LoVo (cell line): Measurements from ENCODE around the gene DYRK1B.
"Not testable (repeated sequence)": the region's sequence is repeated elsewhere in the genome, so short reads cannot be mapped to it uniquely, and the experiment has no call there.

Experiments
- DNase-seq: peaks from one replicate; pipeline ENCODE4 v3.0.0-alpha.2; 2016; ENCODE audit warnings: low spot score

The DYRK1B gene

DNA sequence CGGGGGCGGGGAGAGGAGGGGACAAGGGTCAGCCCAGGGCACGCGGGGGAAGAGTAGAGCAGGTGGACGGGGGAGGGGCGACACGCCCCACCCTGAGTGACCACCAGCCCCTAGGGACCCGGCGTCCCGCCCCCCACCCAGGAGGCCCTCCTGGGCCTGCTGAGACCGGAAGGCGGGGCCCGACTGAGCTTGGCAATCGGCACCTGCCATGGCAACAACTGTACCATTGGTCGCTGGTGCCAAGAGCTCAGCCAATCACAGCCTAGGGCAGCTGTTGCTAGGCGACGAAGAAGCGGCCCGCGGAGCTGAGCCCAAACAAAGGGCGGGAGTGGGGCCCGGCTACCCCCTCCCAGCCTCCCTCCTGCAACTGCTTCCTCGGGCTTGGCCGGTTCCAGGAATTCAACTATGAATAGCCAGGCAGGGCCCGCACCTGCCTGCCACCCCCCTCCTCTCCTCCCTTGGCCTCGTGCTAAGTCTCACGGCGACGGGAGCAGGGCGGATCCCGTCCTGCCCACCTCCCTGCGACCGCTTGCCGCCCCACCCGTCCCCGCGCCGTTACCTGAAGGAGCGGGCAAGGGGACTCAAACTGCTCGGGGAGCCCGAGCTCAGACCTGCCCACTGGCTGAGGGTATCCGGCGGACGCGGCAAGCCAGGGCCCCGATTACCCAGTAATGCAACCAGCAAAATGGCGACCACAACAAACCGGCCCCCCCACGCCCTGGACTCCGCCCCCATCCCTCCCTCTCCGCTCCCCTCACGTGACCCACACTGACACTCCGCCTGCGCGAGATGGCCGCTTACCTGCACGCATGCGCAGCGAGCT is at the start of gene DYRK1B:
Gene DYRK1B (minus strand): TSS at position 699 of the 823 bp plus-strand sequence. CDS start 2,295 bp downstream, outside the sequence.
- DNase-seq = no peak

DNA sequence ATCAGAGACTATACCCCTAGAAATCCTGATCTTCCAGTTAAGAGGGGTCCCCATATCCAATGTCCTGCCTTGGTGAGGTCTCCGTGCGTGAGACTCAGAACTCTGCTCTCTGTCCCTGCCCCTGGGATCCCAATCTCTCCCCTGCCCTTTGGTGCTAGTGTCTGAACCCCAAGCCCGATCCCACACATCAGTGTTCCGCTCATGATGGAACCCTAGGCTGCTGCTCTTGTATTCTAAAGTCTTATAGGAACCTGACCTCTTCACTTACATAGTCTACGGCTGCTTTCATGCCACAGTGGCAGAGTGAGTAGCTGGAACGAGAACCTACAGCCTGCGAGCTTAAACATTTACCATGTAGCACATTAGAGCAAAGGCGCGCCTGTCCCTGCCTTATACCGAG is 48.7 kb upstream of the DYRK1B start:
- DNase-seq = not testable (repeated sequence)

DNA sequence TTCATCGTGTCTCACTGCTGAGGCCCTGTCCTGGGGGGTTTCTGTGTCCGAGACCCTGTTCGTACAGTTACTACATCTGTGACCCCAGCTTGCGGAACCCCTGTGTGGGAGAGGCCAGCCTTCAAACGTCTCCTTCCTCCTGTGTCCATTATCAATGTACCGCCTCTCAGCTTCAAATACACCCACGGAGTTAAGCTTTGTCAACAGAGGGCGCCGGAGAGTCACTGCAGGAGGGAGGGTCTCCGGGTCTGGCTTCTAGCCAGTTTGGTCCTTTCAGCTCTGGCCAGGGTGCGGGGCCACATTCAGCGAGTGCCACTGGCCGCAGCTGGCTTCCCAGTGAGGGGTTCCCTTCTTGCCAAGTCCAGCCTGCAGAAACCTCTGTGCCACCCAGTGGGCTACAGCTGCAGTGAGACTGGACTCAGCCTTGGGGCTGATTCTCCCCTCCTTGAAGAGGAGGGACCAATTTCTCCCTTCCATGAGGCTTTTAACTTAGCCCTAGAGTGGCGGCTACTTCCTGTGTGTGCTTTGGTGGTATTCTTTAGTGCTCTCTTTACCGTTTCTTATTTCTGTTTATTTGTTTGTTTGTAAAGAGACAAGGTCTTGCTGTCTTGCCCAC is 47.6 kb upstream of the DYRK1B start:
- not testable (repeated sequence) for DNase-seq

DNA sequence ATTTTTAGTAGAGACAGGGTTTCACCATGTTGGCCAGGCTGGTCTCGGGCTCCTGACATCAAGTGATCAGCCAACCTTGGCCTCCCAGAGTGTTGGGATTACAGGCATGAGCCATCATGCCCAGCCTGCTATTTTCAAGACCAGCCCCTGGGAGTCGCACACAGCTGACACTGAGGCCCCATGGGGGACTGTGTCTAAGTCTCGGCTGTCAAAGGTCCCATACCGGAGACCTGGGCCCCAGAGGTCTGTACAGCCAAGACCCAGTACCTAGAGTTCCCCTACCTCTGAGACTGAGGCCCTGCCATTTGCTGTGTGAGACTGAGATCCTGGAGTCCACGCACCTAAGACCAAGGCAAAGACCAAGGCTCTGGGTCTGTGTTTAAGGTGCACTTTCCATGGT is 46.3 kb upstream of the DYRK1B start:
- DNase-seq = not testable (repeated sequence)

DNA sequence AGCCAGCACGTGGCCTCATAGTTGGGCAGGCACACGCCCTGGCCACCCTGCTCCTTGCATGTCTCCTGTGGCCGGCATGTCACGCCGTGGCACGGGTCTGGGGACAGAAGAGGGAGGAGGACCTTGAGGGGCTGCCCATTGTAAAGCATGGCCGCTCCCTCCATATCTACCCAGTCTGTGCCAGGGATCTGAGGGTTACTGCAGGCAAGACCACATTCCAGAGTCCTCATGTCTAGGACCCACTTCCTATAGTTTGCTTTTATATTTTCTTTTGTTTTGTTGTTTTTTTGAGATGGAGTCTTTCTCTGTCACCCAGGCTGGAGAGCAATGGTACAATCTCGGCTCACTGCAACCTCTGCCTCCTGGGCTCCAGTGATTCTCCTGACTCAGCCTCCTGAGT is 45.8 kb upstream of the DYRK1B start:
- not testable (repeated sequence) for DNase-seq

DNA sequence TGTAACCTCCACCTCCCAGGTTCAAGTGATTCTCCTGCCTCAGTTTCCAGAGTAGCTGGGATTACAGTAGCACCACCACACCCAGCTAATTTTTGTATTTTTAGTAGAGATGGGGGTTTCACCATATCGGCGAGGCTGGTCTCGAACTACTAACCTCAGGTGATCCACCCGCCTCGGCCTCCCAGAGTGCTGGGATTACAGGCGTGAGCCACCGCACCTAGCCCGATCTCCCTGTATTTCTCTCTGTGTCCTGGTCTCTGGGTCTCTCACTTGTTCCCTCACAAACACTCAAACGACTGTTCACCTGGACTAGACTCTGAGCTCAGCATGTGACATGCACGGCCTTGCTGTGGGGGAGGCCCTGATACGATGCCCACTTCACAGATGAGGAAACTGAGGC is 44.9 kb upstream of the DYRK1B start:
- not testable (repeated sequence) for DNase-seq

DNA sequence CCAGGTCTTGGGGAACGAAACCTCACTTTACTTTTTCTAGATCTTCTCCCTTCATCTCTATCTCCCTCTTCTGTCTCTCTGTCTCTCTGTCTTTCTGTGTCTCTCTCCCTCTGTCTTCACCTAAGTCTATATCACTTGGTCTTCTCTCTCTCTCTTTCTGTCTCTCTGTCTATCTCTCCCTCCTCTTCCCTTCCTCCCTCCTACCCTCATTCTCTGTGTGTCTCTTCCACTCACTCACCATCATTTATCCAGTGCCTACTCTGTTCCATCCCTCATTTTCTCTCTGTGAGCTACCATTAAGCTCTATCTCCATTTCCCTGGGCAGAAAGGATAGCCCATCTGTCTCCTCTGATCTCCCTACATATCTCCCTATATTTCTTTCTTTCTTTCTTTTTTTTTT is 44.4 kb upstream of the DYRK1B start:
- DNase-seq = no peak

DNA sequence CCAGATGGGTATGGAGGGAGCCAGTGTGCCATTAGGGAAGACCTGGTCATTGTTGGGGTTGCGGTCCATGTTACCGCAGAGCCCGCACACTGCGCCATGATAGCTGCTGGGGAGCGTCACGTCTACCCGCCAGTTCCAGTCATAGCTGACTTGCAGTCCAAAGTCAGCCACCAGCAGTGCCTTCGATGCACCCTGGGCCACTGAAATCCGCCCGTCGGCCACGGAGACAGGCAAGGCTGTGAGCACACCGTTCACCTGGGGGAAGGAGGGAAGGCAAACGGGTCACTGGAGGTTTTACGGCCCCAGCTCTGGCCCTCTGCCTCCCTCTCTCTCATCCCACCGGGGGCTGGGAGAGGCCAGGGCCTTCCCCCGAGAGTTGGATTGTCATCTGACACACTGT is 44.0 kb upstream of the DYRK1B start:
- DNase-seq = not testable (repeated sequence)

DNA sequence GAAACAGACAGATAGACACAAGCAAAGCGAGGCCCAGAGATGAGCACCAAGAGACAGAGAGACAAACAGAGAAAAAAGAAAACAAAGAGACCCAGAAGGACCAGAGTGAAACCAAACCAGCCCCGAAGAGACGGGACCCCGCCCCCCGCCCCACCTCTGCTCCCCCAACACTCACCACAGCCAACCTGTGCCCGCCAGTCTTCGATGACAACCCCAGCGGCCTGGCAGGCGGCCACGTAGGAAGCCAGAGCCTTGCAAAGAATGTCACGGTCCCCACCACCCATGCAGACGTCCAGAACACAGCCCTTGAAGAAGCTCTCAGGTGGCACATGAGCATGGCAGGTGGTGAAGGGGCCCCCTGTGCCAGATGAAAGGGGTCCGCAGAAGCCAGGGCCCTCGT is 43.5 kb upstream of the DYRK1B start:
- DNase-seq = not testable (repeated sequence)

DNA sequence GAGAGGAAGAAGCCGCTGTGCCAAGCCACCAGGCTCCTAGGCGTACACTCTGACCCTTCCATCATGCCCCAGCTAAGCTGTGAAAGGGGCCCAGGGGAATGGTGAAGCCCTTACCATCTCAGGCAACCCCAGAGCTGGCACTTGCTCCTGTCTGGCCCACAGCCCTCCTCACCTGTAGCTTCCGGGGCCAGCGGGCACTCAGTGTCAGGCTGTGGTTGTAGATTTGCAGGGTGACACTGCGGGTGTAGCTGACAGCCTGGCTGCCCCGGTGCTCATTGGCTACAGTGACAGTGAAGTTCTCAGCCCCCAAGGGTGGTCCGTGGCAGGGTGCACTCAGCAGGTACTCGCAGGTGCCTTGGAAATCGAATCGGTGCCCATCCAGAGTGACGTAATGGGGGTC is 42.5 kb upstream of the DYRK1B start:
- DNase-seq = not testable (repeated sequence)

DNA sequence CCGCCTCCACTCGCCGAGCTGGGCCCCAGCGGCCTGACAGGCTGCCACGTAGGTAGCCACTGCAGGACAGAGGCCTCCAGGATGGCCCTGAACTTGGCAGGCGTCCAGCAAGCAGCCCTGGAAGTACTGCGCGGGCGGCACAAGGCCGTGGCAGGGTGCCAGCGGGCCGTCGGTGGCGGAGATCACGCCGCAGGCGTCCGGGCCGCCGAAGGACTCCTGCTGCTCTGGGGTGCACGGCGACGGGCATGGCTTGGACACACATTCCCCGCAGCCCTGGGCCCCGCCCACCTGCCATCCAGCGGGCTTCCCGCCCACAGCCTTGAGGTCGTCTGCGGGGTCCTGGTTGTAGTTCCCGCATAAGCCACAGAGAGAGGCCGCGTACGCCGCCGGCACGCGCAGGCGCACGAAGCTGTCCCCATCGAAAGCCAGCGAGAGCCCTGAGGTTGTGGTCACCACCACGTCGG is 41.5 kb upstream of the DYRK1B start:
- not testable (repeated sequence) for DNase-seq

DNA sequence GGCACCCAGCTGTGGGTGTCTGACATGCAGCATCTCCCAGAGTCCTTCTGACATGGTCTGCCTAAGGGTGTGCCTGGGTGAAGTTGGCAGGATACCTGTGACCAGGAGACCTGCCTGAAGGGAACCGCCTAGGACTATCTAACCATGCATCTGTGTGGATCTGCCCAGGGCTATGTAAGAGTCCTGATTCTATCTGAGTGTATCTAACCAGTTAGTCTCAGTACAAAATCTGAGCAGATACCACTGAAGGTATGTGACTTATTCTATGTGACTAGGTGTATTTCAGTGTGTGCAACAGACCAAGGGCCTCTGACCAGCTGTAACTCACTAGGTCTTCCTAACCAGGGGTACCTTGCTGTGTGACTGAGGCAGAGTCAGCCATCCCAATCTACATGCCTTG is 40.4 kb upstream of the DYRK1B start:
- DNase-seq = no peak

DNA sequence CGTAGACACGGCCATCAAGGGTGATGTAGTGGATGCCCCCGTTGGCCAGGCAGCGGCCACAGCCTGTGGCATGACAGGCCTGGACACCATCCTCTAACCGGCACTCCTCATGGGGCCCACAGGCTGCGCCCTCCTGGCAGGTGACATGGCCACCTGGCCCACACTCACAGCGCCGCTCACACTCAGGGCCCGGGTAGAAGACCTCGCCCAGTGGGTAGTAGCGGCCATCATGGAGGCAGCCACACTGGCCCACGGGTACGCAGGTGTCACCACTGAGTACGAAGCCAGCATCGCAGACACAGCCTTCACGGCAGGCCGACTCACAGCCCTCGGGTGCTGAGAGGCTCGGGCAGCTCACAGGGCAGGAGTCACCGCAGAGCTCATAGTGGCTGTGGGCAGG is 39.4 kb upstream of the DYRK1B start:
- no peak for DNase-seq

DNA sequence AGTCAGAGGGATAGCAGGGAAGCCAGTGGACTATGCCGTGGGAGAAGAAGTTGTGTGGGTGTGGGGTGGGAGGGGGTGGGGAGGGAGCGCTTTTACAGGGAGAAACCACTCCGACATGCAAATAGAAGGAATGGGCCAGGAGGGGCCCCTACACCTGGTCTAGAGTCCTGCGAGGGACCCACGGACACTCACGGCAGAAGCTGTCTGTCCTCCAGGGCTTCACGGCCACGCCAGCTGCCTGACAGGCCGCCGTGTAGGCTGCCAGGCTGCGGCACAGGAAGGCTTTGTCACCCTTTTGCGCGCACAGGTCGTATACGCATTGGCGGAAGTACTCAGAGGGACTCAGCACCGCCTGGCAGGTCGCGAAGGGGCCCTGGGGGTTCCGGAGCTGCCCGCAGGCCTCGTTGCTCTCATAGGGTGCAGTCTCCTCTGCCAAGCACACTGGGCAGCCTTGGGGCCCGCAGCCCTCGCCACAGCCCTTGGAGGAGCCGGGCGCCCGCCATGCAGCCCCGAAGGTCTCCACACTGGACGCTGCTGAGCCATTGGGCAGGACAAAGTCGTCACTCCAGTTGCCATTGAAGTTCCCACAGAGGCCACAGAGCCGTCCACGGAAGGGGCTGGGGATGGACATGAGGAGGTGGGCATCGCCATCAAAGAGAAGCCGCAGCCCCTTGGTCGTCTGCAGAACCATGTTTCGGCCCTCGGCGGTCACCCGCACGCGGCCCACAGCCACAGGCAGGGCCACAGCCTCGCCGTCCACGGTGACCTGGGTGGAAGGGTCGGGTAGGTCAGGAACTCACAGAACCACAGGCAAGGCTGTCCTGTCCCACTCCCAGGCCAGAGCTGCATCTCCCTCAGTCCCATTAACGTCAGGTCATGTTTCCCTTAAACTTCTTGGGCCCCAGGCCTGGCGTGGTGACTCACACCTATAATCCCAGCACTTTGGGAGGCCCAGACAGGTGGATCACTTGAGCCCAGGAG is 38.2 kb upstream of the DYRK1B start:
- no peak for DNase-seq

DNA sequence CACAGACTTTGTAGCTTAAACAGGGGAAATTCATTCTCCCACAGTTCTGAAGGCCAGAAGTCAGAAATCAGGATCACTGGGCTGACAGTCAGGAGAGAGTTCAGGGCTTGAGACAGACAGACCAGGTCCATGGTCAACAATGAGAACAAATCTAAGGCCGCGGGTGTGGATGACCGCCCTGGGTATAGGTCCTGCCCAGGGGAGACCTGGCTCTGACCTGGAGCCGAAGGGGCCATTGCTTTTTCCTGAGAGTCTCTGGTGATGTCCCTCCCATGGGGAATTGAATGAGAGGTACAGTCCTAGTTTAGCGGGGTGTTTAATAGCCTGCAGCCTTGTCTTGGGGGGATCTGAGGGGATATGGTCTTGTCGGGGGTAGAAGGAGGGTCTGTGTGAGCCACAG is 37.4 kb upstream of the DYRK1B start:
- DNase-seq = no peak

DNA sequence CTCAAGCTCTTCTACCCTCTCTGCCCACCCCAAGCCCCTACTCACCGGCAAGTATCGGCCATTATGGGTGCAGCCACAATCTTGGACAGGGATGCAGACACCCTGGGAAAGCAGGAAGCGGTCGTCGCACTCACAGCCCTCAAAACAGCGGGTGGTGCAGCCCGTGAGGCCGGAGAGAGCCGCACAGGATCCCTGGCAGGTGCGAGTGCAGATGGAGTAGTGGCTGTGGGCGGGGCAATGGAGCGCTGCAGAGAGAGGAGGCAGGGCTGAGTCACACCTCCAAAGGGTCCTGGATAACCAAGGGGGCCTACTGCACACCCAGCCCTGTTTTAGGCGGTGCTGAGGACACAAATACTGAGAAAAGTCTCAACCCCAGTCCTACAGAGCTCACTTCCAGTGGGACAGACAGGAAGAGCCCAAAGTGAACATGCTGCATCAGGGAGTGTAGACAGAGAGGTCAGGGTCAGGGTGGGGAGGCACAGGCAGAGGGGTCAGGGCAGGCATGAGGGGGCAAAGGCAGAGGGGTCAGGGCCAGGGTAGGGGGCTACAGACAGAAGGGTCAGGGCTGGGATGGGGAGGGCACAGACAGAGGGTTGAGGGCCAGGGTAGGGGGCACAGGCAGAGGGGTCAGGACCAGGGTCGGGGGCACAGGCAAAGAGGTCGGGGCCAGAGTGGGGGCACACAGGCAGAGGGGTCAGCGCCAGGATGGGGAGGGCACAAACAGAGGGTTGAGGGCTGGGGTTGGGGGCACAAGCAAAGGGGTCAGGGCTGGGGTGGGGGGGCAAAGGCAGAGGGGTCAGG is 36.4 kb upstream of the DYRK1B start:
- DNase-seq = no peak

DNA sequence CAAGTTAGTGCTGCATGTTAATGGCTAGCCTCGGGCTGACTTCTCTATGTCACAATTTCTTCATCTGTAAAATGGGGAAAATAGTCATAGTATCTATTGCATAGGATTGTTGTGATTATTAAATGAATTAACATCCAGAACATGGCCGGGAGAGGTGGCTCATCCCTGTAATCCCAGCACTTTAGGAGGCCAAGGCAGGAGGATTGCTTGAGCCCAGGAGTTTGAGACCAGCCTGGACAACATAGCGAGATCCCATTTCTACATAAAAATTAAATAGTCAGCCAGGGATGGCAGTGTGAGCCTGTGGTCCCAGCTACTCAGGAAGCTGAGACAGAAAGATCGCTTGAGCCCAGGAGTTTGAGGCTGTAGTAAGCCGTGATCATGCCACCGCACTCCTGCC is 34.0 kb upstream of the DYRK1B start:
- no peak for DNase-seq

DNA sequence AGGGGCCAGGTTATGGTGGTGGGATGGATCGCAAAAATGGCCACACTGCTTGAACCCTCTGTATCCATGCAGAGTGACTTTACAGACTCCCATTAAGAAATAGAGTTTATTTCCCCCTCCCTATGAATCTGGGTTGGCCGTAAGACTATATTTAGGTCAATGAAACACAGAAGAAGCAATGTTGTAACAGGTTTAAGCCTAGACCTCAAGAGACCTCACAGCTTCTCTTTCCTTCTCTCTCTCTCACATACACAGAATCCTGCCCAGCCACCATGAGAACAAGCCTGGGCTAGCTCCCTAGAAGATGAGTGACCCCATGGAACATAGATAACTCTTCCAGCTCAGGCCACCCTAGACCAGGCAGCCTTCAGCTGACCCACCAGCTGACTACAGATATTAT is 33.2 kb upstream of the DYRK1B start:
- DNase-seq = no peak

DNA sequence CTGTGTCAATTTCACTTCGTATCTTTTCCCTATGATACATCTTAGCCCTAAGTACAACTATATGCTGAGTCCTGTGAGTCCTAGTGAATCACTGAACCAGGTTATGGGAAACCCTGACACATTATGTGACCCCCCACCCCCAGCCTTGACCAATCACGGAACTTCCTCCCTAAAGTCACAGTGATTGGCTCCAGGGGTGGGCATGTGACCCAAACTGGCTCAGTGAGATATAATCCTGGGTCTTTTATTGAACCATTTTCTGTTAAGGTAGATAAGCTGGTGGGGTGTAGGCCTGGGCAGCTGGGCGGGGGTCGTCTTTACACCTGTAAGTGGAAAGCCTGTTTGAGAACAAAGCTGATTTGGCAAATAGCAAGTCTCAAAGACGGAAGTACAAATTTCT is 32.0 kb upstream of the DYRK1B start:
- DNase-seq = no peak

DNA sequence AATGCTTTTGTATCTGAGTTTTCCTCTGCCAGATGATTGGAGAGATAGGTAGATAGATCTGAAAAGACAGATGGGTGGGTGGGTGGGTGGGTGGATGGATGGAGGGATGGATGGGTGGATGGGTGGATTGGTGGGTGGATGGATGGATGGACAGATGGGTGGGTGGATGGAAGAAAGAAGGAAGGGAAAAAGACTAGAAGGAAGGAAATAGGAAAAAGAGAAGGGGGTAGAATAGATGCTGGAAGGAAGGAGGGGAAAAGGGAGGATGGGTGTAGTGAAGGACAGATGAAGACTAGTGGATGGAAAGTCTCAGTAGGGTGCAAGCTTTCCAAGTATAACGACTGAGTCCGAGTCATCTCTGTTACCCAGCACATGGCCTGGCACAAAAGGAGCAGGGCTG is 31.2 kb upstream of the DYRK1B start:
- DNase-seq = no peak

DNA sequence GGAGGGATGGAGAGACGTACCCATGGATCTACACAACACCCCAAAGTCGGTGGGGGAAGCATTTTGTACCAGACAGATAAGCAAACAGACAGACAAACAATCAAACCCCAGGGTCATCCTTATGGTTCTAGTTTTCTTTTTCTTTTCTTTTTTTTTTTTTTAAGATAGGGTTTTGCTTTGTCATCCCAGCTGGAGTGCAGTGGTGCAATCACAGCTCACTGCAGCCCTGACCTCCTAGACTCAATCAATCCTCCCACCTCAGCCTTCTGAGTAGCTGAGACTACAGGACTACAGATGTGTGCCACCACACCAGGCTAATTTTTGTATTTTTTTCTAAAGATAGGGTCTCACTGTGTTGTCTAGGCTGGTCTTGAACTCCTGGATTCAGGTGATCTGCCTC is 30.2 kb upstream of the DYRK1B start:
- no peak for DNase-seq

DNA sequence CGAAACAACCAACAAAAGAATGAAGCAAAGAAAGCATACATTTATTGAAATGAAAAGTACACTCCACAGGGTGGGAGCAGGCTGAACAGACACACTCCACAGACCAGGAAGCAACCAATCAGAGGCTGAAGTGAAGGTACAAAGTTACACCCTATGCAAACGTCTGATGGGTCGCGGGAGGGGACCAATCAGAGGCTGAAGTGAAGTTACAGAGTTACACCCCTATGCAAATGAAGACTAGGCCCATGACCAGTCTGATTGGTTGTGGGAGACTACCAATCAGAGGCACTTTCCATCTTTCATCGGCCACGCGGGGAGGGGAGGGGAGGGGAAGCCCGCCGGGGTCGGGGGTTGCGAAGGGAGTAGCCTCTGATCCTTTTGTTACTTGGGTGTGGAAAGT is 24.6 kb upstream of the DYRK1B start:
- no peak for DNase-seq
